HepG2 (cell line): ENCODE data around the gene KRTAP5-1. TPM values are rescaled to one million over a fixed set of nuclear protein-coding genes. Genes with fewer than 3 reads are reported as not detected.
A peak's percentile ranks its signal among the peaks of the same experiment; 100 is the strongest.

Source experiments
- ATAC-seq: fragments of 200-7000 bp; cut with Tn5 transposase; 3 replicates; pipeline ENCODE4 v1.9.1; 2020; ENCODE audit warnings: mild to moderate bottlenecking, moderate library complexity
- BruUV-seq: library from RNA; stranded (reverse); fragments of 400-500 nt; replicated peaks from 2 replicates; lab custom pipeline; 2021; lab: Mats Ljungman, UMichigan
- CTCF ChIA-PET: fragments of 300-600 bp; formaldehyde crosslinking; extraction: SDS; loops from one replicate; lab custom pipeline; 2021; ENCODE audit warnings: low total read pairs, inconsistent platforms, low intra/inter-chr PET ratio; lab: Yijun Ruan, JAX
- POLR2A ChIA-PET: fragments of 350-600 bp; sonication (Branson Sonifier 250); formaldehyde crosslinking; loops from one replicate; lab custom pipeline; 2020; ENCODE audit warnings: antibody characterized with exemption, inconsistent platforms; lab: Yijun Ruan, JAX
- DNase-seq: peaks from one replicate; pipeline ENCODE4 v3.0.0-alpha.2; 2015; ENCODE audit warnings: low spot score
- FAIRE-seq: peaks from 3 replicates; lab custom pipeline; 2011; peaks lifted over from hg19 to GRCh38; lab: Jason Lieb, UNC
- H2AFZ ChIP-seq: one replicate; pipeline ENCODE4 v1.6.1; 2011; ENCODE audit warnings: low read length, inconsistent platforms
- H3K27ac ChIP-seq: fragments of 300-600 bp; 3 replicates; pipeline ENCODE4 v1.8.0; 2011; ENCODE audit warnings: mixed run types, mild to moderate bottlenecking, mixed read lengths, low read length, inconsistent platforms; ENCODE audit not compliant: insufficient read depth; ENCODE audit errors: extremely low read length
- H3K27me3 ChIP-seq, 2 experiments: fragments of 200-600 bp in 1 of 2; 2 replicates in 1 of 2; 3 replicates in 1 of 2; pipeline versions ENCODE4 v1.6.0 to v1.8.0; 2011; ENCODE audit warnings: low read length in 2 of 2, mild to moderate bottlenecking in 2 of 2, moderate library complexity in 2 of 2, inconsistent platforms in 1 of 2; ENCODE audit not compliant: insufficient read depth in 2 of 2, control insufficient read depth in 1 of 2
- H3K36me3 ChIP-seq, 2 experiments: fragments of 200-600 bp in 1 of 2; replicated peaks in 1 of 2; 2 replicates in 1 of 2; 3 replicates in 1 of 2; pipeline versions ENCODE4 v1.5.1 to v1.8.0; 2011; ENCODE audit warnings: low read length in 2 of 2, inconsistent platforms in 1 of 2; ENCODE audit not compliant: insufficient read depth in 2 of 2, control insufficient read depth in 1 of 2
- H3K4me1 ChIP-seq: 2 replicates; pipeline ENCODE4 v1.5.1; 2012; ENCODE audit warnings: low read length, inconsistent platforms; ENCODE audit not compliant: insufficient read depth
- H3K4me2 ChIP-seq: 2 replicates; pipeline ENCODE4 v1.6.0; 2011; ENCODE audit warnings: low read depth, low read length, inconsistent platforms
- H3K4me3 ChIP-seq, 3 experiments: fragments of 200-600 bp in 1 of 3; sonication (generic), shearing (Covaris generic) in 1 of 3; replicated peaks in 1 of 3; 2 replicates each; pipeline ENCODE4 v1.5.1; 2011 to 2016; ENCODE audit warnings: low read length in 3 of 3, inconsistent platforms in 2 of 3, low read depth in 2 of 3, mild to moderate bottlenecking in 2 of 3, control low read depth in 1 of 3, mixed read lengths in 1 of 3; ENCODE audit not compliant: insufficient read depth in 1 of 3
- H3K79me2 ChIP-seq: one replicate; pipeline ENCODE4 v1.6.1; 2011; ENCODE audit warnings: low read length, inconsistent platforms; ENCODE audit not compliant: insufficient read depth
- H3K9ac ChIP-seq: 2 replicates; pipeline ENCODE4 v1.6.0; 2011; ENCODE audit warnings: mild to moderate bottlenecking, low read depth, low read length, inconsistent platforms; ENCODE audit not compliant: insufficient read depth
- H3K9me3 ChIP-seq: 2 replicates; pipeline ENCODE4 v1.5.1; 2012; ENCODE audit warnings: mild to moderate bottlenecking, low read length
- H4K20me1 ChIP-seq: 2 replicates; pipeline ENCODE4 v1.6.0; 2011; ENCODE audit warnings: inconsistent platforms, mild to moderate bottlenecking, low read length, moderate library complexity; ENCODE audit not compliant: insufficient read depth
- SMYD3 ChIP-seq: sonication (generic); formaldehyde crosslinking; IDR thresholded peaks from 2 replicates; pipeline ENCODE4 v1.8.1; 2023; ENCODE audit warnings: mild to moderate bottlenecking, missing genetic modification reagents
- ZMYM2 ChIP-seq: sonication (generic); formaldehyde crosslinking; IDR thresholded peaks from 2 replicates; pipeline ENCODE4 v1.8.0; 2022; ENCODE audit warnings: mild to moderate bottlenecking, missing genetic modification reagents
- ZNF44 ChIP-seq: sonication (generic); formaldehyde crosslinking; IDR thresholded peaks from 2 replicates; pipeline ENCODE4 v1.5.1; 2020; ENCODE audit warnings: mild to moderate bottlenecking, missing genetic modification reagents
- ZNF609 ChIP-seq: sonication (generic); formaldehyde crosslinking; IDR thresholded peaks from 2 replicates; pipeline ENCODE4 v1.4.0; 2020; ENCODE audit warnings: mild to moderate bottlenecking, missing genetic modification reagents, borderline replicate concordance
- ZNF616 ChIP-seq: sonication (generic); formaldehyde crosslinking; IDR thresholded peaks from 2 replicates; pipeline ENCODE4 v1.5.0; 2020; ENCODE audit warnings: low read depth, mild to moderate bottlenecking, missing genetic modification reagents
- ZNF646 ChIP-seq: sonication (generic); formaldehyde crosslinking; IDR thresholded peaks from 2 replicates; pipeline ENCODE4 v1.9.0; 2021; ENCODE audit warnings: mild to moderate bottlenecking, missing genetic modification reagents
- ZSCAN12 ChIP-seq: sonication (generic); formaldehyde crosslinking; IDR thresholded peaks from 2 replicates; pipeline ENCODE4 v1.9.0; 2021; ENCODE audit warnings: mild to moderate bottlenecking, missing genetic modification reagents
- WGBS: methylation state at CpG from one replicate; pipeline ENCODE4 v1.1.6; 2017; ENCODE audit warnings: low lambda C conversion rate; 5-methylcytosine and 5-hydroxymethylcytosine counted together
- in situ Hi-C: cut with HindIII; loops from 2 replicates; pipeline ENCODE4 v1.10.0; 2017; ENCODE audit warnings: low pct_unique_long_range_greater_than_20kb; ENCODE audit not compliant: extremely low pct_ligation_motif_present
- intact Hi-C: fragments of 100-400 bp; cut with micrococcal nuclease; formaldehyde crosslinking; loops from one replicate; pipeline ENCODE4 v1.10.0; 2022; ENCODE audit not compliant: unreplicated experiment
- polyA plus RNA-seq, 8 experiments: library from polyadenylated mRNA; depleted of rRNA in 3 of 8; stranded (reverse) in 7 of 8; unstranded in 1 of 8; fragments of >200 nt; fragmentation: Illumina TruSeq in 4 of 8; extraction: Trizol in 4 of 8; gene quantifications; 2 replicates each; pipeline versions ENCODE4 v1.2.1 to v1.2.3, GENCODE V29; 2011 to 2016; ENCODE audit warnings: low read depth in 4 of 8, missing spikeins in 1 of 8, mixed read lengths in 1 of 8; ENCODE audit not compliant: insufficient read depth in 1 of 8
- total RNA-seq, 5 experiments: library from RNA; depleted of rRNA; stranded (reverse); fragments of >200 nt; fragmentation: Illumina TruSeq; extraction: Trizol; gene quantifications; 2 replicates each; pipeline ENCODE4 v1.2.3, GENCODE V29; 2016; ENCODE audit warnings: low read depth in 1 of 5

Gene KRTAP5-1
- total and polyA plus RNA-seq, 2 of the 13 experiments (the other 11 are each of a cell fraction or from before 2014, with no cell fraction given): not detected

- TF ChIP-seq ZNF609 (CRISPR knock-in tag) (no peak), ZNF616 (CRISPR knock-in tag) (0 out of 2 replicates have a peak, but pooled peaks have one; percentile 33), ZMYM2 (CRISPR knock-in tag) (no peak)
Observed at GRCh38 chr11:1570001-1570453, 15.1 kb downstream of the KRTAP5-1 start (continued).

- Histone ChIP-seq H3K9me3 (no peaks in the 10 kb centered on the region), H4K20me1 (peaks cover 35% of the 10 kb centered on the region; the same call in 1 of the 2 replicates), H3K27me3 (peaks cover 1 to 17% of the 10 kb centered on the region in 2 experiments; a peak in 3 of 5 replicates), H3K4me3 (no peak overlapping the region), H3K36me3 (no peaks in the 10 kb centered on the region), H3K4me2 (no peak overlapping the region), H3K4me1 (peaks cover 46% of the 10 kb centered on the region), H3K79me2 (no peaks in the 10 kb centered on the region), H2AFZ (no peak overlapping the region), H3K27ac (no peak overlapping the region), H3K9ac (no peak overlapping the region)
- intact Hi-C loops (no loop called here), in situ Hi-C loops (no loop called here)
- POLR2A ChIA-PET: no interaction called here
- no TSS peak for BruUV-seq
- WGBS: 90% methylated on average over 14 of the region's 14 CpGs
- FAIRE-seq (no peak), DNase-seq (no peak), ATAC-seq (no peak)
- CTCF ChIA-PET: no interaction called here
- TF ChIP-seq ZNF646 (CRISPR knock-in tag) (no peak), SMYD3 (no peak), ZSCAN12 (CRISPR knock-in tag) (no peak), ZNF44 (CRISPR knock-in tag) (no peak)
Observed at GRCh38 chr11:1569251-1569780, 15.8 kb downstream of the KRTAP5-1 start.
